Stimulated activated CD8-positive, alpha-beta memory T cell treated with anti-CD3 and anti-CD28 coated beads, Interleukin-12 subunit alpha, Interleukin-12 subunit beta, amount 100 ng/mL, for 1 hour (primary cell): ENCODE measurements around the gene MYO9A.
"Not testable (repeated sequence)": the region's sequence is repeated elsewhere in the genome, so short reads cannot be mapped to it uniquely, and the experiment has no call there.

Experiments
- DNase-seq: peaks from one replicate; pipeline ENCODE4 v3.0.0-alpha.2; 2020; ENCODE audit warnings: low read depth

MYO9A gene

DNA sequence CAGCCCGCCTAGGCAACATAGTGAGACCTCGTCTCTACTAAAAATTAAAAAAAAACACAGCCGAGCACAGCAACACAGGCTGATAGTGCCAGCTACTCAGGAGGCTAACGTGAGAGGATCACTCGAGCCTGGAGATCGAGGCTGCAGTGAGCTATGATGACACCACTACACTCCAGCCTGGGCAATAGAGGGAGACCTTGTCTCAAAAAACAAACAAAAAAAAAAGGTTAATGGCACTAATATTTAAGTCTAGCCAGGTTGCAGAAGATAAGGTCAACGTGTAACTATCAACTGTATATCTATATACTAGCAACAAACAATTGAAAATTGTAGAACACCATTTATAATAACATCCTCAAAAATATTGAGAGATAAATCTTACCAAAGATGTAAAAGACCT lies 75.1 kb downstream of the MYO9A start:
- no peak for DNase-seq

GRCh38 chr15:72042054-72042453 lies 75.9 kb downstream of the MYO9A start:
- DNase-seq, result no peak

DNA sequence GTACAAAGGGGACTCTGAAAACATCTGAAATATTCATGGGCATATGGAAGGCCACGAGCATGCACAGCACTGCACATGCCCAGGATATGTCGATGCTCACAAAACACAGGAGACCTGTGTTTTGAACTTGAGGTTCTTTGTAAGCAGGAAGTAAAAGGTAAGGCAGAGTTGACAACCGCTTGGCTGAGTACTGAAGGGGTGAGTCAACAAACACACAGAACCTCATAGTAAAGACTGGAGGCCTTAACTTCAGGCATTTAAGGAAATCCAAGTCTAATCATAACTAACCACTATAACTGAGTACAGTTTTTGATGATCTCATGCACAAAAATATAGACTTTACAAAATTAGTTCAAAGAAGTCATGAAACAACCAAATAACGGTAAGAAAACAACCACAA lies 80.6 kb downstream of the MYO9A start:
- DNase-seq, result no peak

DNA sequence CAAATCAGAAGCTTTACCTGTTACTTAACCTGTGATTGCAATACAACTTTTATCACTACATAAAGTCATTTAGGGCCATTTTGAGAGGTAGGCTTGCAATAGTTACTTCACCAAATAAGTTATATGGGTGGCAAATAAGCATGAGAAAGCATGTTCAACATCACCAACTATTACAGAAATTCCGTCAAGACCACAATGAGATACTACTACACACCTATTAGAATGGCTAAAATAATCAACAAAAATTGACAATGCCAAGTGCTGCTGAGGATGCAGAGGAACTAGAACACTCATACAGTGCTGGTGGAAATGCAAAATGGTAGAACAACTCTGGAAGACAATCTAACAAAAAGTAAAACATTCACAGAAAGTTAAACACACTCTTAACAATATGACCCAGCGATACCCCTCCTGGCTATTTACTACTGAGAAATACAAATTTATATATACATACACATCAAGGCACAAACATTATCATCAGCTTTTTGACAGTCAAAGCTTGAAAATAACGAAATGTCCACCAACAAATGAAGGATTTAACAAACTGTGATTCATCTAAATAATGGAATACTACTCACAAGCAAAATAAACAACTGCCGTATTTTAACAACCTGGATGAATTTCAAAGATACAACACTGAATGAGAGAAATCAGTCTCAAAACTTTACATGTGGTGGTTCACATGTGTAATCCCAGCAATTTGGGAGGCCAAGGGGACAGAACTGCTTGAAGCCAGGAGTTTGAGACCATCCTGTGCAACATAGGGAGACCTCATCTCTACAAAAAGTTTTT lies 82.9 kb downstream of the MYO9A start:
- DNase-seq, result no peak

GRCh38 chr15:72034351-72034750 lies 83.6 kb downstream of the MYO9A start:
- DNase-seq, result no peak

DNA sequence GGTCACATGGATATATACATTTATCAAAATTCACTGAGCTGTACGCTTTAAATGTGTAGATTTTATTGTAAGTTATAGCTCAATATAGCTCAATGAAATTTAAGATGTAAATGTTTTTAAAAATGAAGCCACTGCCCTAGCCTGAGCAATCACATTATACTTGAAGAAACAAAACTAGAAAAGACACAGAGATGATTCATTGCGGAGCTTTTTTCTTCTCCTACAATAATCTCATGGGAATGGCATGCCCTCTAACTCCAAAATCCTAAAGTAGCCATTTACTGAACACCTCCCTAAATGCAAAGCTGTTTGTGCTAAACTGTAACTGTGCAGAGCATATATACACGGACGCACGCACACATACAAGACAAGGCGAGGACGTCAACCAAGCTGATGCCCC lies 84.2 kb downstream of the MYO9A start:
- DNase-seq, result no peak

GRCh38 chr15:72033285-72033684 lies 84.7 kb downstream of the MYO9A start:
- no peak for DNase-seq

DNA sequence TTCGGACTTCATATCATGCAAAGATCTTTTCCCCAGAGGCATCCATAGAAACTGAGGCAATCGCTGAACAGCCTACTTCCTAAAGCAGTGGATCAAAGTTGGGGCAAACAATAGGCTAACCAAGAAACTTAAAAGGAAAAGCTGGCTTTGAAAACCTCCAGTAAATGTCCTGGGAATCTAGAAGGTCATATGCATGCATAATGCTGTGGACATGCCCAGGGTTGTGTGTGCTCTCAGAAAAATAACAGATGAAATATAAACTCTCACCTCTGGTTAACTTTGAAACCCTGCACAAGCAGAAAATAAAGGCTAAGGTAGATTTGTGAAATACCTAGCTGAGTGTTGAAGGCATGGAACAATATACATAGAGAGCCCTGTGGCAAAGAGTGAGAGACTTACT lies 96.3 kb downstream of the MYO9A start:
- no peak for DNase-seq

GRCh38 chr15:72020799-72021198 lies 97.2 kb downstream of the MYO9A start:
- DNase-seq, result no peak

GRCh38 chr15:72014555-72014954 lies 103.4 kb downstream of the MYO9A start:
- not testable (repeated sequence) for DNase-seq

DNA sequence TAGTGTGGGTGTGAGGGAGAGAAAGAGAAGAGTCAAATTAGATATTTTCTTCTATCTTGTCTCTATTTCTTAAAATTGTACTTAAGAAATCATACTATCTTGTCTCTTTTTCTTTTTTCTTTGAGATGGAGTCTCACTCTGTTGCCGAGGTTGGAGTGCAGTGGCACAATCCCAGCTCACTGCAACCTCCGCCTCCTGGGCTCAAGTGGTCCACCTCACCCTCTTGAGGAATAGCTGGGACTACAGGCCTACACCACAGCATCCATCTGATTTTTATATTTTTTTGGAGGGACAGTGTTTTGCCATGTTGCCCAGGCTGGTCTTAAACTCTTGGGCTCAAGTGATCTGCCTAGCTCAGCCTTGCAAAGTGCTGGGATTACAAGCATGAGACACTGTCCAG lies 104.2 kb downstream of the MYO9A start:
- no peak for DNase-seq

DNA sequence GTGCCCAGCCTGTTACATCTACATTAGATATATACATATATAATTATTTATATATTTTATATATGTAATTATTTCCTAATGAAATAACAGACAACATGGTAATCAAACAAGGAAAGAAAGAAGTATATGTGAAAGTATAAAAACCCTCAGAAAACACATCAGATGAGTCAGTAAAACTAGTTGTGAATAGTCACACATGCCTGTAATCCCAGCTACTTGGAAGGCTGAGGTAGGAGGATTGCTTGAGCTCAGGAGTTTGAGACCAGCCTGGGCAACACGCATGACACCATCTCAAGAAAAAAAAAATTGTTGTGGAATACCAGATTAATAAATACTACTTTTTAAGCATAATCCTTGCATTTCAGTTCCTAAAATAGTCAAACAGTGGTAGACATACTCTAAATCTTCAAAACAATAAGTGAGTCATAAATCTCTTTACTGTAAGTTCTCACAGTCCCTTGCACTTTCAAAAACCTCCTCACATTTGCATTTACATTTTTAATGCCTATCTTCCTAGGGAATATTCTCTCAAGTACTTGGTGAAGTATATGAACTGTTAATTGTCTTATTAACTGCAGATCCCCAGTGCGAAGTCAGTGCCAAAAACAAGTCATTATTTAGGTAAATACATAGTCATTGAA lies 106.5 kb downstream of the MYO9A start:
- no peak for DNase-seq

DNA sequence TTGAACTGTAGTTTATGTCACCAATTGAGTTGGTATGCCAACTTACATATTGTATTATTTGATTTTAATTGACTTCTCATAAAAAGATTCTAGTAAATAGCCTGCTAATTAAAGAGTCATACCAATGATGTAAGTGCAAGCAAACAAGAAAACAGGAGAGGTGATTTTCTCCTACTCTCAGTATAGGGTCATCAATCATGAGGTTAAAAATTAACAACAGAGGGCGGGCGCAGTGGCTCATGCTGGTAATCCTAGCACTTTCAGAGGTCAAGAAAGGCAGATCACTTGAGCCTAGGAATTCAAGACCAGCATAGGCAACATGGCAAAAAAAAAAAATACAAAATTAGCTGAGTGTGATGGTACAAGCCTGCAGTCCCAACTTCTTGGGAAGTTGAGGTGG lies 108.7 kb downstream of the MYO9A start:
- no peak for DNase-seq

- DNase-seq, result no peak
These were observed 111.6 kb downstream of the MYO9A start for GRCh38 chr15:72006382-72006781.

GRCh38 chr15:72005483-72005882 lies 112.5 kb downstream of the MYO9A start:
- no peak for DNase-seq

DNA sequence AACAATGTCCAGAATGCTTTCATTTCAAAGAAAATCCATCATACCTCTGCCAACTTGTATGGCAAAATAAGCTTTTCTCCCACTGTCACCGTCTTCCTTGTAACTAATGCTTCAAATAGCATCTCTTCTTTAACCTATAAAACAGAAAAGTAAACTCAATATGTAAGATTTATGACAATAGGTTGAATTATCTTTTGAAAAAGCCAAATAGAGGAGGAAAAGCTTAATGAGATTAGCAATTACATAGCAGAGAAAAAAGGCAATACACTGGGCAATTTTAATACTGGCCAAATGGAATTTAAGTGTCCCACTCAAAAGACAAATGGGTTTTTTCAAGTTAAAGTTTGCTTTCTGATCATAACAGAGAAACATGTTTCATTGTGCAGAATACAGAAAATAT lies 118.1 kb downstream of the MYO9A start:
- DNase-seq, result no peak

DNA sequence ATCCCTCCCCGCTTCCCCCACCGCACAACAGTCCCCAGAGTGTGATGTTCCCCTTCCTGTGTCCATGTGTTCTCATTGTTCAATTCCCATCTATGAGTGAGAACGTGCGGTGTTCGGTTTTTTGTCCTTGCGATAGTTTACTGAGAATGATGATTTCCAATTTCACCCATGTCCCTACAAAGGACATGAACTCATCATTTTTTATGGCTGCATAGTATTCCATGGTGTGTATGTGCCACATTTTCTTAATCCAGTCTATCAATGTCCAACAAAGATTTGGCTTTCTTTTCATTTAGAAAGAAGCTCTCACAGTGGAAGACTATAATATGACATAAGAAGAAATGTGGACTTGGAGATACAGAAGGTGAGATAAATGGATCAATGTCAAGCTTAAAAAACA lies 119.2 kb downstream of the MYO9A start:
- DNase-seq, result not testable (repeated sequence)

DNA sequence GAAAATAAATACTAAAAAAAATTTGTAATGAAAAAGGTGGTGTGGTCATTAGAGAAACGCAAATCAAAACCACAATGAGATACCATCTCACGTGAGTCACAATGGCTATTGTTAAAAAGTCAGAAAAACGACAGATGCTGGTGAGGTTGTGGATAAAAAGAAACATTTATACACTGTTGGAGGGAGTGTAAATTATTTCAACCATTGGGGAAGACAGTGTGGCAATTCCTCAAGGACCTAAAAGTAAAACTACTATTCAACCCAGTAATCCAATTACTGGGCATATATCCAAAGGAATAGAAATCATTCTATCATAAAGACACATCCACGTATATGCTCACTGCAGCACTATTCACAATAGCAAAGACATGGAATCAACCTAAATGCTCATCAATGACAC lies 120.3 kb downstream of the MYO9A start:
- DNase-seq, result no peak

- no peak for DNase-seq
These were observed 142.2 kb downstream of the MYO9A start for GRCh38 chr15:71975816-71976150.

DNA sequence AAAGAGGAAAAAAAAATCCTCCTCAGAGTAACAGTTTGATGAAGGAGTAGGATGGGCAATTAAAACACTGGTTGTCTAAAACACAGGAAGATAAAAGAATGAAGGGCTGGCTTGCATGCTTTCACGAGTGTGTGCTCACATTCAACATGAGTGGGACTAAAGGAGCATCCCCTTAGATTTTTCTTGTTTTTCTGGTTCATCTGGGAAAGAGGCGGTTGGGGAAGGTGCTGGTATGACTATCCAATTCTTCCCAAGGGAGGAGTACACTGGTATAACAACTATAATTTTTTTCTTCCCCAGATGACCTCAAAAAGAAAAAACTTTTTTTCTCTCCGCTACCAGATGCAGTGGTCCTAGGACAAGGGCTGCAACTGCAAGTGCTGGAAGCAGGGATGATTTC lies 143.7 kb downstream of the MYO9A start:
- no peak for DNase-seq

- no peak for DNase-seq
These were observed 144.6 kb downstream of the MYO9A start for GRCh38 chr15:71973366-71973765.

DNA sequence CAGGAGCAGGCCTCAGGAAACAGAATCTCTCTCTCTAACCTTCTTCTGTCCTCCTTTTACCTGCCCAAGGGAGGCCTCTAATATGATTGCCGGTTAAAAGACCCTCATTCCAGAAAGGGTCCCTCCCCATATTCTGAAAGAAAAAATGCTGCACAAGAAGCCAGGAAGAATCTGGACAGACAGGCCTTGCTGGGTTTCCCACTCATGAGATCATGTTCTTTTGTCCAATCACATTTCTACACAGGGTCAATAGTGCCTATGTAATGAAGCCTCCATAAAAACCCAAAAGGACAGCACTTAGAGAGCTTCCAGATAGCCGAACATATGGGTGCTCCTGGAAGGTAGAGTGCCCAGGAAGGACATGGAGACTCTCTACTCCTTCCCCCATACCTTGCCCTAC lies 146.0 kb downstream of the MYO9A start:
- no peak for DNase-seq

DNA sequence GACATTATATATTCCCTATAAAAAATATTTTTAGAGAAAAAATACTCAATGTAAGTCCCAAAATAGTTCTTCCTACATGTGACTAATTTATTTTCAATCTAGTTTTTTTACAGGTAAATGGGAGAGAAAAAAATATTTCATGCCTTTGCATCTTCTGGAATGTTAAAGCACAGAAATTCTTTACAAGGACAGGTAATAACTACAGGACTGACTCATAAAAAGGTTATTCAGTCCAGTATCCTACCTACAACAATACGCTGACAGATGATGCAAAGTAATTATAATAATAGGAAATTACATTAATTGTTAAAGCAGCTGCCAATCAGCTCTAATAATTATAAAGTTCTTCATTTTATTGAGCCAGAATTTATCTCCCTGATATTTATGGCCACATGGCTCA lies 147.5 kb downstream of the MYO9A start:
- no peak for DNase-seq

GRCh38 chr15:71962537-71962936 lies 155.4 kb downstream of the MYO9A start:
- no peak for DNase-seq
